Epithelial cell of esophagus (primary cell): ENCODE data around the gene DOCK8.

Experiments
- DNase-seq: peaks from one replicate; pipeline ENCODE4 v3.0.0; 2010; ENCODE audit warnings: low read depth
- H3K4me3 ChIP-seq: 2 replicates; pipeline ENCODE4 v1.5.1; 2011; ENCODE audit warnings: mild to moderate bottlenecking, low read length, control low read depth
- TF ChIP-seq, protein P1 (sequence below): IDR thresholded peaks from 2 replicates; pipeline ENCODE4 v1.5.1; 2011; ENCODE audit warnings: low read depth, mild to moderate bottlenecking, low read length, control low read depth, inconsistent platforms; ENCODE audit not compliant: insufficient read depth; ENCODE audit errors: missing control alignments

The DOCK8 gene

DNA sequence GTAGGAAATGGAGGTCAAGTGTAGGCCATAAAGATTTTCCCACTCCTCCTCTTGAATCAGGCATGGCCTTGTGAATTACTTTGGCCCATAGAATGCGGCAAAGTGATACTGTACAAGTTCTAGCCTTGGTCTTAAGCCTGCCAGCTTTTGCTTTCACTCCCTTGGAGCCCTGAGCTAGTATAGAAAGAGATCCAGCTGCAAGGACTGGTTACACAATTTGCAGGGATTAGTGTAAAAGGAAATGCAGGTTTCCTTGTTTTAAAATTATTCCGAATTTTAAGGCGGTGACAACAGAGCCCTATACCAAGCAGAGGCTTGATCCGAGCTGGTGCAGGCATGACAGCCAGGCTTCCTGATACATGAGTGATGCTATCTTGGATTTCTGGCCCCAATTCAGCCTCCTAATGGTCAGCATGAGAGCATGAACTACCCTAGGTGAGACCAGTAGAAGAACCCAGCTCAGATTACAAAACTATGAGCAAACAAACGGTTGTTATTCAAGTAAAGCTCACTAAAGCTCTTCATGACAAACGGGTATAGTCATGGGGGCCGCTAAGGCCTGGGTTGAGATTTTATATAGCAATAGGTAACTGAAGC, 257.9 kb downstream of the DOCK8 start:
- TF ChIP-seq, protein P1, sequence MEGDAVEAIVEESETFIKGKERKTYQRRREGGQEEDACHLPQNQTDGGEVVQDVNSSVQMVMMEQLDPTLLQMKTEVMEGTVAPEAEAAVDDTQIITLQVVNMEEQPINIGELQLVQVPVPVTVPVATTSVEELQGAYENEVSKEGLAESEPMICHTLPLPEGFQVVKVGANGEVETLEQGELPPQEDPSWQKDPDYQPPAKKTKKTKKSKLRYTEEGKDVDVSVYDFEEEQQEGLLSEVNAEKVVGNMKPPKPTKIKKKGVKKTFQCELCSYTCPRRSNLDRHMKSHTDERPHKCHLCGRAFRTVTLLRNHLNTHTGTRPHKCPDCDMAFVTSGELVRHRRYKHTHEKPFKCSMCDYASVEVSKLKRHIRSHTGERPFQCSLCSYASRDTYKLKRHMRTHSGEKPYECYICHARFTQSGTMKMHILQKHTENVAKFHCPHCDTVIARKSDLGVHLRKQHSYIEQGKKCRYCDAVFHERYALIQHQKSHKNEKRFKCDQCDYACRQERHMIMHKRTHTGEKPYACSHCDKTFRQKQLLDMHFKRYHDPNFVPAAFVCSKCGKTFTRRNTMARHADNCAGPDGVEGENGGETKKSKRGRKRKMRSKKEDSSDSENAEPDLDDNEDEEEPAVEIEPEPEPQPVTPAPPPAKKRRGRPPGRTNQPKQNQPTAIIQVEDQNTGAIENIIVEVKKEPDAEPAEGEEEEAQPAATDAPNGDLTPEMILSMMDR, result no peak
- DNase-seq, result peak; percentile 51
- H3K4me3 ChIP-seq, result no peak overlapping the region

DNA sequence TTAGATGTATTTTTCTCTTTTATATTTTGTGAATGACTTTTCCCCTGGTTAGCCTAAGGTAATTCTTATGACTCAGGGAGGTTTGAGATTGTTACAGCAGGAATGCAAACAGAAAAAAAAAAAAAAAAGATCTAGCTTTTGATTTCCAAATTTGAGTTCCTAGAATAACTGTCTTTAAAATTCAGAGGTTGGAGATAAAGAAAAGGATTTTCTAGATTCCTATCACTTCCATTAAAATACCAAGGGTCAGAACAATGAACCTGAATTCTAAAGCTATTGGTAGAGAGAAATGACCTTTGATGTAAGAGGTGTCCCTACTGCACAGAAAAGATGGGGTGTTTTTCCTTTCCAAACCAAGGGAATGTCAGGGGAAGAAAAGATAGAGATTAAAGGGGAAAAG, 262.5 kb downstream of the DOCK8 start:
- no peak overlapping the region for H3K4me3 ChIP-seq
- TF ChIP-seq, protein P1, result no peak
- DNase-seq, result no peak

DNA sequence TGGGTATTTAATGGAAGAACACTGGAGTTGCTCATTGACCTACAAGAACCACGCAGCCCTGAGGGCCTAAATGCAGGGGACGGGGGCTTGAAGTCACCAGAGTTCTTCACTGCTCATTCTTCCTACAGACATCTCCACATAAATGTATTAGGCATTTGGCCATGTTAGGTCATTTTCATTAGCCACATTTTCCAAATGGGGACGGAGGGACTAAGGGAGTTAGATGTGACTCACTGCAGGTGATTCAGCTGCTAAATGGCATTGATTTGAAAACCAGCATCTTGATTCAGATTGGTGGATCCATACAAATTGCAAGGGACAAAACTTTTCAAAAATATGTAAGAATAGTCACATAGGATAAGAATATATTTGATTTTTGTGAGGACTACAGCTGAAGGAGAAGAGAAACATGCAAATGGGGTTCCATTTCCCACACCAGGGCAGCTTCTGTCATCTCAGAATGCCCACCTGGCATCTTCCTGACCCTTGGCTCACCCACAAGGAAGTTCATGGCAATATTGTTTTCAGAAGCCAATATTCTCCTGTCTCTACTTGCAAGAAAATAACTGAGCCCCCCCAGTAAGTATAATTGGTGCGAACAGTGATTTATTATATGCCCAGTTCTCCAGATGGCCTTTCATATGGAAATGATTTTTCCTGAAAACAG, 264.8 kb downstream of the DOCK8 start:
- TF ChIP-seq, protein P1, result no peak
- H3K4me3 ChIP-seq, result no peak overlapping the region
- DNase-seq, result peak; percentile 43

DNA sequence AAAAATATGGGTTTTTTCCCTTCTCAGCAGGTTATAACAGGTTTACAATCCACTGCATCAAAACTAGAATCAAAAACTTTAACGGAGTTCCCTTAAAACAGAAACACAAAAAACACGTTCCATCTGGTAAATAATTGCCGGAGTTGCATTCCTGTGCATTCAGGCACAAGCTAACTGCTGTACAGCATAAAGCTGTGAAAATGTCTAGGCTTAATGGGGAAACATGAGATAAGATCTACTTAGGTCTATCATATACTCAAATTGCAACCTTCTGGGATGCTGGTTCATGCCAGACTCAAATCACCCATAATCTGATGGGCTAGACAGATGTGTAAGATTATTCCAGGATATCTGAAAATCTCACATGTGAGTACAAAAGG, 265.3 kb downstream of the DOCK8 start:
- no peak for DNase-seq
- TF ChIP-seq, protein P1, result no peak
- no peak overlapping the region for H3K4me3 ChIP-seq

DNA sequence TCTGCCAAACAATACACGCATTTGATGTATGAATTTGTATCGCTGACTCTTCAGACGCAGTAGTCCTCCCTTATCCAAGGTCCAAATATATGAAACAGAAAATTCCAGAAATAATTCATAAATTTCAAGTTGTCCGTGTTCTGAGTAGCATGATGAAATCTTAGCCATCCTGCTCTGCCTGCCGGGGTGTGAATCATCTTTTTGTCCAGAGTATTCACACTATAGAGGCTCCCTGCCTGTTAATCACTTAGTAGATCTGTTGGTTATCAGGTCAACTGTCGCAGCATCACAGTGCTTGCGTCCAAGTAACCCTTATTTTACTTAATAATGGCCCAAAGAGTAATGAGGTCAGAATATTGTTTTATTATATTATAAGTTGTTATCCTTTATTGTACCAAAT, 268.1 kb downstream of the DOCK8 start:
- no peak overlapping the region for H3K4me3 ChIP-seq
- TF ChIP-seq, protein P1, result no peak
- peak; percentile 56 for DNase-seq

DNA sequence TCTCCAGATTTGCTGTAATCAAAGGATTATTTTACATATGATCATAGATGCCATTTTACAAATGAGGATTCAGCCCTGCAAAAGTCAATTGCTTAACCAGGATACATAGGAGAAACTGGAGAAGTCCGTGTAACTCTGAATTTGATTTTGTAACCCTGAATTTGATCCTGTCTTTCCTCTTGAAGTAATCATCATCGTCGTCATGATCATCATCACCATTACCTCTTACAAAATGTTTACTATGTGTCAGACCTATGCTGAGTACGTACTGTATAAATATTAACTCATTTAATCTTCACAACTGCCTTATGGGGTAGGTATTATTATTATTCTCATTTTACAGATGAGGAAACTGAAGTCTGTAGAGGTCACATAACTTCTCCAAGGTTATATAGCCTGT, 271.5 kb downstream of the DOCK8 start:
- no peak overlapping the region for H3K4me3 ChIP-seq
- TF ChIP-seq, protein P1, result no peak
- peak; percentile 70 for DNase-seq

DNA sequence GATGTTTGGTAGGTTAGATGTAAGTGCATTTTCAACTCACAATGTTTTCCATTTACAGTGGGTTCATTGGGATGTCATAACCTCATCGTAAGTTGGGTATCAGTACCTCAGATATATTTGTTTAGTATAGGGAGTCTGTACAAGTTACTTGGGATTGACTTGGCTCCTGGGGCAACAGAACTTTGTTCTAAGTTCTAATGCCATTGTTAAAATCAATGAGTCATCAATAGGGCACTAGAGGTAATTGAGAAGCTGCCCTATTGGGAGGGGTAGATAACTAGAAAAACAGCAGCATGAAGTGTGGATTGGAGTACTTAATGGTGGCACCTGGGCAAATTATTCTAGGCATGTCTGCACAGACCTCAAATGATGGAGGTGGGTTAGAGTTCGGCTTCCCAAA, 272.8 kb downstream of the DOCK8 start:
- TF ChIP-seq, protein P1, result no peak
- DNase-seq, result no peak
- no peak overlapping the region for H3K4me3 ChIP-seq
